OCI-M1 (cell line): Measurements from ENCODE around the gene CACNA1I.
A peak's percentile ranks its signal among the peaks of the same experiment; 100 is the strongest.

Source experiments
- DNase-seq: peaks from one replicate; lab custom pipeline; 2025; lab: John Stamatoyannopoulos, UW

Gene CACNA1I

GRCh38 chr22:39651053-39651996, 80.8 kb downstream of the CACNA1I start:
- no peak for DNase-seq

- DNase-seq = no peak
Measured at GRCh38 chr22:39652990-39653786, 82.6 kb downstream of the CACNA1I start.

GRCh38 chr22:39653787-39654077, 83.2 kb downstream of the CACNA1I start:
- DNase-seq = no peak

GRCh38 chr22:39654131-39654926, 83.8 kb downstream of the CACNA1I start:
- DNase-seq = no peak

GRCh38 chr22:39655004-39655579, 84.5 kb downstream of the CACNA1I start:
- peak; percentile 62 for DNase-seq

- no peak for DNase-seq
Measured at GRCh38 chr22:39655831-39656230, 85.3 kb downstream of the CACNA1I start.

- DNase-seq = no peak
Measured at GRCh38 chr22:39656495-39657490, 86.2 kb downstream of the CACNA1I start.

GRCh38 chr22:39658367-39658766, 87.8 kb downstream of the CACNA1I start:
- DNase-seq = peak; percentile 61

- DNase-seq = no peak
Measured at GRCh38 chr22:39658806-39659463, 88.4 kb downstream of the CACNA1I start.

- no peak for DNase-seq
Measured at GRCh38 chr22:39661501-39661841, 90.9 kb downstream of the CACNA1I start.

- no peak for DNase-seq
Measured at GRCh38 chr22:39661842-39662685, 91.5 kb downstream of the CACNA1I start.

- no peak for DNase-seq
Measured at GRCh38 chr22:39662686-39663052, 92.1 kb downstream of the CACNA1I start.

GRCh38 chr22:39663751-39664150, 93.2 kb downstream of the CACNA1I start:
- DNase-seq = no peak

GRCh38 chr22:39664485-39665200, 94.1 kb downstream of the CACNA1I start:
- no peak for DNase-seq

GRCh38 chr22:39665229-39665628, 94.7 kb downstream of the CACNA1I start:
- DNase-seq = no peak

- no peak for DNase-seq
Measured at GRCh38 chr22:39665661-39666431, 95.3 kb downstream of the CACNA1I start.

- no peak for DNase-seq
Measured at GRCh38 chr22:39666495-39666894, 95.9 kb downstream of the CACNA1I start.

GRCh38 chr22:39666926-39667325, 96.4 kb downstream of the CACNA1I start:
- DNase-seq = no peak
